HEK293 (cell line): ENCODE data around the gene TRAPPC4.

Experiments
- CTCF ChIA-PET: fragments of 350-600 bp; formaldehyde crosslinking; extraction: SDS; loops from one replicate; lab custom pipeline; 2021; ENCODE audit warnings: antibody characterized with exemption; lab: Yijun Ruan, JAX
- POLR2A ChIA-PET: fragments of 300-600 bp; formaldehyde crosslinking; extraction: SDS; loops from one replicate; lab custom pipeline; 2020; ENCODE audit warnings: antibody characterized with exemption, inconsistent platforms; lab: Yijun Ruan, JAX
- H3K27ac ChIP-seq: fragments of 200-500 bp; sonication (Bioruptor generic); 2 replicates; pipeline ENCODE4 v1.5.1; 2014; ENCODE audit warnings: low read depth, low read length, control low read depth, inconsistent platforms; ENCODE audit errors: extremely low read depth
- H3K36me3 ChIP-seq, 2 experiments: fragments of 200-500 bp in 1 of 2; sonication (Bioruptor generic) in 1 of 2; 1 replicate in 1 of 2; 2 replicates in 1 of 2; pipeline ENCODE4 v1.5.1; 2014 to 2017; ENCODE audit warnings: inconsistent platforms in 2 of 2, low read length in 2 of 2; ENCODE audit not compliant: control insufficient read depth in 2 of 2, insufficient read depth in 1 of 2
- H3K4me1 ChIP-seq: fragments of 200-500 bp; sonication (Bioruptor generic); 2 replicates; pipeline ENCODE4 v1.5.1; 2014; ENCODE audit warnings: mild to moderate bottlenecking, low read length, inconsistent platforms; ENCODE audit not compliant: control insufficient read depth, insufficient read depth
- H3K4me3 ChIP-seq: 2 replicates; pipeline ENCODE4 v1.5.1; 2011; ENCODE audit warnings: low read depth, mild to moderate bottlenecking, control low read depth, low read length, moderate library complexity
- H3K9me3 ChIP-seq: fragments of 200-500 bp; sonication (Bioruptor generic); 2 replicates; pipeline ENCODE4 v1.5.1; 2014; ENCODE audit warnings: low read depth, low read length, inconsistent platforms; ENCODE audit not compliant: control insufficient read depth, insufficient read depth
- EGR2 ChIP-seq: fragments of 450-650 bp; formaldehyde crosslinking; IDR thresholded peaks from 2 replicates; pipeline ENCODE4 v1.5.1; 2016; ENCODE audit warnings: low read depth, missing biosample characterization, missing genetic modification characterization
- ELK4 ChIP-seq: IDR thresholded peaks from 2 replicates; pipeline ENCODE4 v1.6.1; 2011; ENCODE audit warnings: mild to moderate bottlenecking, low read depth, low read length, borderline replicate concordance
- GLI4 ChIP-seq: fragments of 450-650 bp; formaldehyde crosslinking; IDR thresholded peaks from 2 replicates; pipeline ENCODE4 v1.5.1; 2016; ENCODE audit warnings: missing biosample characterization, missing genetic modification characterization
- KLF10 ChIP-seq: fragments of 450-650 bp; IDR thresholded peaks from 2 replicates; pipeline ENCODE4 v1.5.1; 2018; ENCODE audit warnings: missing biosample characterization, mild to moderate bottlenecking, missing genetic modification characterization
- ZIC2 ChIP-seq: fragments of 450-650 bp; formaldehyde crosslinking; IDR thresholded peaks from 2 replicates; pipeline ENCODE4 v1.5.1; 2016; ENCODE audit warnings: missing biosample characterization, missing genetic modification characterization
- ZNF169 ChIP-seq: fragments of 450-650 bp; formaldehyde crosslinking; IDR thresholded peaks from 2 replicates; pipeline ENCODE4 v1.5.1; 2016; ENCODE audit warnings: missing biosample characterization, missing genetic modification characterization
- ZNF174 ChIP-seq: fragments of 450-650 bp; formaldehyde crosslinking; IDR thresholded peaks from 2 replicates; pipeline ENCODE4 v1.5.0; 2017; ENCODE audit warnings: missing biosample characterization, mild to moderate bottlenecking, missing genetic modification characterization
- ZNF184 ChIP-seq: fragments of 450-650 bp; IDR thresholded peaks from 2 replicates; pipeline ENCODE4 v1.5.1; 2018; ENCODE audit warnings: missing biosample characterization, mild to moderate bottlenecking, missing genetic modification characterization
- ZNF2 ChIP-seq: fragments of 450-650 bp; formaldehyde crosslinking; IDR thresholded peaks from 2 replicates; pipeline ENCODE4 v1.5.1; 2016; ENCODE audit warnings: missing biosample characterization, missing genetic modification characterization
- ZNF26 ChIP-seq: fragments of 450-650 bp; formaldehyde crosslinking; IDR thresholded peaks from 2 replicates; pipeline ENCODE4 v1.5.1; 2016; ENCODE audit warnings: missing biosample characterization, missing genetic modification characterization
- ZNF335 ChIP-seq: fragments of 450-650 bp; formaldehyde crosslinking; conservative IDR thresholded peaks from 2 replicates; pipeline ENCODE4 v1.5.1; 2016; ENCODE audit warnings: missing biosample characterization, missing genetic modification characterization
- ZNF404 ChIP-seq: fragments of 450-650 bp; formaldehyde crosslinking; IDR thresholded peaks from 2 replicates; pipeline ENCODE4 v1.5.1; 2017; ENCODE audit warnings: missing biosample characterization, missing genetic modification characterization
- ZNF426 ChIP-seq: fragments of 450-650 bp; formaldehyde crosslinking; IDR thresholded peaks from 2 replicates; pipeline ENCODE4 v1.5.1; 2017; ENCODE audit warnings: missing biosample characterization, missing genetic modification characterization, mild to moderate bottlenecking, inconsistent platforms, moderate library complexity
- ZNF48 ChIP-seq: fragments of 450-650 bp; formaldehyde crosslinking; IDR thresholded peaks from 2 replicates; pipeline ENCODE4 v1.5.1; 2016; ENCODE audit warnings: missing biosample characterization, missing genetic modification characterization
- ZNF514 ChIP-seq: fragments of 450-650 bp; formaldehyde crosslinking; IDR thresholded peaks from 2 replicates; pipeline ENCODE4 v1.5.1; 2016; ENCODE audit warnings: missing biosample characterization, missing genetic modification characterization
- ZNF518A ChIP-seq: fragments of 450-650 bp; formaldehyde crosslinking; conservative IDR thresholded peaks from 2 replicates; pipeline ENCODE4 v1.5.1; 2016; ENCODE audit warnings: low read depth, missing biosample characterization, missing genetic modification characterization
- ZNF558 ChIP-seq: fragments of 450-650 bp; formaldehyde crosslinking; IDR thresholded peaks from 2 replicates; pipeline ENCODE4 v1.5.1; 2016; ENCODE audit warnings: missing biosample characterization, missing genetic modification characterization
- ZNF571 ChIP-seq: fragments of 450-650 bp; formaldehyde crosslinking; IDR thresholded peaks from 2 replicates; pipeline ENCODE4 v1.5.0; 2017; ENCODE audit warnings: missing biosample characterization, missing genetic modification characterization
- ZNF660 ChIP-seq: fragments of 450-650 bp; IDR thresholded peaks from 2 replicates; pipeline ENCODE4 v1.5.1; 2018; ENCODE audit warnings: missing biosample characterization, mild to moderate bottlenecking, missing genetic modification characterization
- ZNF777 ChIP-seq: fragments of 450-650 bp; formaldehyde crosslinking; IDR thresholded peaks from 2 replicates; pipeline ENCODE4 v1.5.1; 2017; ENCODE audit warnings: missing biosample characterization, missing genetic modification characterization, borderline replicate concordance
- ZNF830 ChIP-seq: fragments of 450-650 bp; IDR thresholded peaks from 2 replicates; pipeline ENCODE4 v1.5.0; 2018; ENCODE audit warnings: missing biosample characterization, missing genetic modification characterization, low read depth, mild to moderate bottlenecking, moderate library complexity

Gene TRAPPC4

GRCh38 chr11:119026970-119027369, 8.4 kb downstream of the TRAPPC4 start:
- H3K36me3 ChIP-seq = peaks cover 0 to 72% of the 10 kb centered on the region in 2 experiments; a peak in 2 of 3 replicates
- no peak overlapping the region for H3K4me3 ChIP-seq
- TF ChIP-seq ZNF426 (no peak), ZNF660 (tag by site-specific recombination) (no peak), ZNF830 (tag by site-specific recombination) (no peak), ZNF184 (no peak)
- no peaks in the 10 kb centered on the region for H3K4me1 ChIP-seq
- no peak overlapping the region for H3K27ac ChIP-seq
- no peaks in the 10 kb centered on the region for H3K9me3 ChIP-seq
- ChIA-PET CTCF (no interaction called here), POLR2A (interaction anchor here (0.5 to 1.7 kb wide), 5 partner anchors 11 to 202 kb away, joined by 3 to 4 read pairs (median 3); no protein-coding TSS in a partner anchor)

- Histone ChIP-seq H3K27ac (no peak overlapping the region), H3K9me3 (no peaks in the 10 kb centered on the region), H3K4me3 (no peak overlapping the region), H3K4me1 (no peaks in the 10 kb centered on the region), H3K36me3 (peaks cover 0 to 64% of the 10 kb centered on the region in 2 experiments; a peak in 2 of 3 replicates)
- CTCF ChIA-PET = interaction anchor here (0.6 kb wide), 3 partner anchors 24 to 281 kb away, joined by 3 read pairs; no protein-coding TSS in a partner anchor
- POLR2A ChIA-PET = interaction anchor here (0.5 to 1.7 kb wide), 4 partner anchors 9 to 20 kb away, joined by 3 to 5 read pairs (median 3); partner anchors contain the start of genes RPS25 and TRAPPC4
- no peak for TF ChIP-seq ZNF169 (tag by site-specific recombination)
- peak; percentile 7; the same call in 1 of the 2 replicates for TF ChIP-seq EGR2
- TF ChIP-seq ZNF518A = no peak
- TF ChIP-seq ZNF48 (tag by site-specific recombination) = no peak
- no peak for TF ChIP-seq ELK4
Measured at GRCh38 chr11:119027561-119028345, 9.2 kb downstream of the TRAPPC4 start.

- ChIA-PET POLR2A (interaction anchor here (1.3 to 1.7 kb wide), 2 partner anchors 10 to 13 kb away, joined by 3 to 5 read pairs; partner anchors contain the start of genes RPS25 and TRAPPC4), CTCF (interaction anchor here (0.6 kb wide), 4 partner anchors 23 to 280 kb away, joined by 3 to 4 read pairs (median 3); no protein-coding TSS in a partner anchor)
- no peak overlapping the region for H3K4me3 ChIP-seq
- no peak overlapping the region for H3K27ac ChIP-seq
- no peaks in the 10 kb centered on the region for H3K9me3 ChIP-seq
- H3K36me3 ChIP-seq = peaks cover 0 to 57% of the 10 kb centered on the region in 2 experiments; a peak in 1 of 3 replicates
- H3K4me1 ChIP-seq = no peaks in the 10 kb centered on the region
- TF ChIP-seq ZIC2 (tag by site-specific recombination) (peak; percentile 92), ZNF777 (tag by site-specific recombination) (no peak), ZNF571 (no peak), GLI4 (tag by site-specific recombination) (no peak), ZNF558 (peak; percentile 89), ZNF2 (tag by site-specific recombination) (no peak), ZNF26 (tag by site-specific recombination) (no peak), KLF10 (tag by site-specific recombination) (no peak), ZNF335 (tag by site-specific recombination) (no peak), ZNF48 (tag by site-specific recombination) (no peak), ZNF174 (tag by site-specific recombination) (no peak), ZNF404 (tag by site-specific recombination) (no peak), ZNF514 (tag by site-specific recombination) (no peak)
Measured at GRCh38 chr11:119028346-119029068, 9.9 kb downstream of the TRAPPC4 start.
